SU-DHL-6 (cell line): ENCODE measurements around the gene SLC38A10.

Experiments used
- EZH2phosphoT487 ChIP-seq: fragments of 200-600 bp; sonication (generic), shearing (Covaris generic); conservative IDR thresholded peaks from 2 replicates; pipeline ENCODE4 v1.6.1; 2018; ENCODE audit warnings: mild to moderate bottlenecking, antibody characterized with exemption, low read length, moderate library complexity, mixed read lengths
- TF ChIP-seq, protein P1 (sequence below): fragments of 200-600 bp; sonication (generic); IDR thresholded peaks from one replicate; pipeline ENCODE4 v1.5.1; 2017; ENCODE audit warnings: antibody characterized with exemption, mild to moderate bottlenecking, low read length, moderate library complexity; ENCODE audit not compliant: insufficient read depth, poor library complexity, severe bottlenecking

DNA sequence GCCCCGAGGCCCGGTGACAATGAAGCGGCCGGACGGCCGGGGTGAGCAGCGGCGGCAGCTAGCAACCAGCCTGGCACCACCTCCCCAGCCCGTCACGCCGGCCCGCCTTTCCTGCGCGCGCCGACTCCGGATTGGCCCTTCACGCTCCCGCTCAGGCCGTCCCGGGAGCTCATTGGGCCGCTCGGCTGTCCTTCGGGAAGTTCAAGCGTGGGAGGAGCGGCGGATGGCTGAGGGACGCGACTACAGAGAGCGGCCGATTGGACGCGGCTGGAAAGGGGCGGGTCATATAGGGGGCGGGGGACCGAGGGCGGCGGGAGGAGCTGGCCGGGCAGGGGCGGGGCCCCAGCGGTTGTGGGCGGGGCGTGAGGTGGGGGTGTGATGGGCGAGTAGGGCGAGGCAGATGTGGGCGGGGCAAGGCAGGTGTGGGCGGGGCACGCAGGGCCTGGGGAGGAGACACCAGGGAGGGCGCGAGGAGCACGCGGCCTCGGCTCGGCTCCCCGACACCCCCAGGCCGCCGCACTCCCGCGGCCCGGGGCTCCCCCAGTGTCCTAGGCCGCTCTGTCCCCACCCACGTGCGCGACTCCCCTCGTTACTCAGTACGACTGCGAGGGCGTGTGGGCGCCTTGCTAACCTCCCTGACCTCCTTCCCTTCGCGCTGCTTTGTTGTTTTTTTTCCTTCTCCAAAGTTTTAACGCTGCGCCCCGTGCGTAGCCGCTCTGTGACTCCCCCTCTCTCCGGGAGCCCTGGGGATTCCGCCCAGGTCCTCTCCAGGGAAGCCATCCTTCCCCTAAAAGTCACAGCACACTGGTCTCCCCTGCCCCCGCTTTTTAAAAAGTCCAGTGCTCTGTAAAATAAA, 72.0 kb downstream of the SLC38A10 start, which contains the start of gene CEP131:
- TF ChIP-seq, protein P1, sequence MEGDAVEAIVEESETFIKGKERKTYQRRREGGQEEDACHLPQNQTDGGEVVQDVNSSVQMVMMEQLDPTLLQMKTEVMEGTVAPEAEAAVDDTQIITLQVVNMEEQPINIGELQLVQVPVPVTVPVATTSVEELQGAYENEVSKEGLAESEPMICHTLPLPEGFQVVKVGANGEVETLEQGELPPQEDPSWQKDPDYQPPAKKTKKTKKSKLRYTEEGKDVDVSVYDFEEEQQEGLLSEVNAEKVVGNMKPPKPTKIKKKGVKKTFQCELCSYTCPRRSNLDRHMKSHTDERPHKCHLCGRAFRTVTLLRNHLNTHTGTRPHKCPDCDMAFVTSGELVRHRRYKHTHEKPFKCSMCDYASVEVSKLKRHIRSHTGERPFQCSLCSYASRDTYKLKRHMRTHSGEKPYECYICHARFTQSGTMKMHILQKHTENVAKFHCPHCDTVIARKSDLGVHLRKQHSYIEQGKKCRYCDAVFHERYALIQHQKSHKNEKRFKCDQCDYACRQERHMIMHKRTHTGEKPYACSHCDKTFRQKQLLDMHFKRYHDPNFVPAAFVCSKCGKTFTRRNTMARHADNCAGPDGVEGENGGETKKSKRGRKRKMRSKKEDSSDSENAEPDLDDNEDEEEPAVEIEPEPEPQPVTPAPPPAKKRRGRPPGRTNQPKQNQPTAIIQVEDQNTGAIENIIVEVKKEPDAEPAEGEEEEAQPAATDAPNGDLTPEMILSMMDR = no peak
- no peak for TF ChIP-seq EZH2phosphoT487
